DND-41 (cell line): ENCODE data around the gene SURF2.

ENCODE experiments used
- EZH2 ChIP-seq: IDR thresholded peaks from 3 replicates; pipeline ENCODE4 v1.6.1; 2012; ENCODE audit warnings: borderline replicate concordance, low read depth, mild to moderate bottlenecking, moderate library complexity, low read length, inconsistent platforms; ENCODE audit not compliant: severe bottlenecking
- TF ChIP-seq, protein P1 (sequence below): IDR thresholded peaks from 2 replicates; pipeline ENCODE4 v1.5.1; 2012; ENCODE audit warnings: borderline replicate concordance, low read length, moderate library complexity, mild to moderate bottlenecking; ENCODE audit not compliant: poor library complexity, severe bottlenecking; ENCODE audit errors: extremely low read depth

DNA sequence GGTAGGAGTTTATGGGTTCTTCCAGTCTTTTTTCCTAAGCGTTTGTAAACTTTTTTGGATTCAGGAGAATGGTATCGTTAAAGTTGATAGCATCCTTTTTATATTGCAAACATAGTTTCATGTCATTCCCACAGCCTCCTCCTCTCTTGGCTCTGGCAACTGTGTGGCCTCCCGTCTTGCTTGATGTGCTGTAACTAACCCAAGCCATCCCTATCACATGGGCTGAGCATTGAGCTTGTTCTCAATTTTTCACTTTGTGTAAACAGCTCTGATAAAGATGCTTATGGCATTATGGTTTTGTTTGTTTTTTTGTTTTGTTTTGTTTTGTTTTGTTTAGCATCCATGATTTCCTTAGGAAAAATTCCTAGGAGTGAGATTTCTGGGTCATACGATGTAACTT, 24.4 kb downstream of the SURF2 start:
- TF ChIP-seq, protein P1, sequence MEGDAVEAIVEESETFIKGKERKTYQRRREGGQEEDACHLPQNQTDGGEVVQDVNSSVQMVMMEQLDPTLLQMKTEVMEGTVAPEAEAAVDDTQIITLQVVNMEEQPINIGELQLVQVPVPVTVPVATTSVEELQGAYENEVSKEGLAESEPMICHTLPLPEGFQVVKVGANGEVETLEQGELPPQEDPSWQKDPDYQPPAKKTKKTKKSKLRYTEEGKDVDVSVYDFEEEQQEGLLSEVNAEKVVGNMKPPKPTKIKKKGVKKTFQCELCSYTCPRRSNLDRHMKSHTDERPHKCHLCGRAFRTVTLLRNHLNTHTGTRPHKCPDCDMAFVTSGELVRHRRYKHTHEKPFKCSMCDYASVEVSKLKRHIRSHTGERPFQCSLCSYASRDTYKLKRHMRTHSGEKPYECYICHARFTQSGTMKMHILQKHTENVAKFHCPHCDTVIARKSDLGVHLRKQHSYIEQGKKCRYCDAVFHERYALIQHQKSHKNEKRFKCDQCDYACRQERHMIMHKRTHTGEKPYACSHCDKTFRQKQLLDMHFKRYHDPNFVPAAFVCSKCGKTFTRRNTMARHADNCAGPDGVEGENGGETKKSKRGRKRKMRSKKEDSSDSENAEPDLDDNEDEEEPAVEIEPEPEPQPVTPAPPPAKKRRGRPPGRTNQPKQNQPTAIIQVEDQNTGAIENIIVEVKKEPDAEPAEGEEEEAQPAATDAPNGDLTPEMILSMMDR: no peak
- TF ChIP-seq EZH2: no peak
